Measurements from ENCODE around the gene FBXO44.

FBXO44 gene

DNA sequence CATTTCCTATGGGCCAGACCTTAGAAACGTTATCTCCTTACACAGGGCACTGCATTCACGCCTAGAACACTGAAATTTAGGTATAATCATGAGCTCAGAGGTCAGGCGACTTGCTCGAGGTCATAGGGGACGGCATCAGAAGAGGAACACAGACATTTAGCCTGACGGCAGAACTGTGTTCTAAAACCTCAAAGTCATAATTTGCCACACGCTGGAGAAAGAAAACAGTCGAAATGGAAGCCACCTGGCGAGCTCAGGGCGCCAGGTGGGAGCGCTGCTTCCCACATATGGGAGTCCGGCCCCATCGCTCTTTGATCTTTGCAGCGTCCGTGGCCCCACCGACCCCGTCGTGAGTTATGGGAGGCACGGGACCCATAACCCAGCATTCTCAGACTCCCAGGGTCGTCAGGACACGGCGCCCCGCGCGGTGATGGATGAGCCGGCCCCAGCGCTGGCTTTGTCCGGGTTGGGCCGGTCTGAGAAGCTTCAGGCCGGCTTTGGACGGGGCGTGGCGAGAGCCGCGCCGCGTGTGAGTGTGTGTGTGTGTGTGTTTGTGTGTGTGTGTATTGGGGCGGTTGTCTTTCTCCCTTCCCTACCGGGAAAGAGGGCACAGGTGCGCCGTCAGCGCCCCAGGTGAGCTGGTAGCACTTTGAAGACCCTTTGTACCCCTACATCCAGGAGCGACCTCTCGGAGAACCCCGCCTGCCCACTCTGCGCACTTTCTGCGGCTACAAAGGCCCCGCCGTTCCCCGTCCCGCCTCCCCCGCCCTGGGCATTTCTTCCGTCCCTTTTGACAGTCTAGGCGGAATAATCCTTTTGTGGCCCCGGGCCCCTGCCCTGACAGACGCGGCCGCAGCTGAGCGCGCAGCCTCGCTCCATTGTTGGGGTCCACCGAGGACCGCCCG is 36.0 kb downstream of the FBXO44 start:
- no peak for DNase-seq (ENCODE audit: low read depth, low spot score)

DNA sequence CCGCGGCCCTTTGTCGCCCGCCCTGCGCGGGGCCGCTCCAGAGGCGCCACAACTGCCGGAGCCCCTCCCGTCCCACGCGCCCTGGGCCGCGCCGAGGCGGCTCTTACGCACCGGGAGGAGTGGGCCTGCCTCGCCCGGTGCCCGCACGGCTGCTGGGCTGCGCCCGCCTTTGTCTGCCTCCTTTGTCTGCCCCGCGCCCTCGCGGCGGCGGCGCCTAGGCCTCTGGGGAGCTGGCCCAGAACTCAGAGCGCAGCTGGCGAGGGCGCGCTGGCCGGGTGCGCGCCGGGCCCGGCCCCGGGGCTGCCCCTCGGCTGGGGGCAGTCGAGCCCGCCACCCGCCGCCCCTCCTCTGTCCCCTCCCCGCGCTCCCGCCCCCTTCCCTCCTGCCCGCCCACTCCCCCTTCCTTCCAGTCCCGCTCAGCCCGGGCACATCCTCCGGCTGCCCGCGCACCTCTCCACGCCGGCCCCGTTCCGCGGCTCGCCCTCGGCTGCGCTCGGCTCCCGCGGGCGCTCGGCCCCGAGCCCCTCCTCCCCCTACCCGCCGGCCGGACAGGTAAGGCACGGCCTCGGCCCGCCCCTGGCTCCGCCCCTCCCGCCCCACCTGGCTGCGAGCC is 36.7 kb downstream of the FBXO44 start, which contains the start of gene DRAXIN:
Gene DRAXIN (plus strand): TSS at position 409 of the 613 bp plus-strand sequence. CDS start 14,549 bp downstream, outside the sequence.
- DNase-seq (ENCODE audit: low read depth, low spot score) = no peak

DNA sequence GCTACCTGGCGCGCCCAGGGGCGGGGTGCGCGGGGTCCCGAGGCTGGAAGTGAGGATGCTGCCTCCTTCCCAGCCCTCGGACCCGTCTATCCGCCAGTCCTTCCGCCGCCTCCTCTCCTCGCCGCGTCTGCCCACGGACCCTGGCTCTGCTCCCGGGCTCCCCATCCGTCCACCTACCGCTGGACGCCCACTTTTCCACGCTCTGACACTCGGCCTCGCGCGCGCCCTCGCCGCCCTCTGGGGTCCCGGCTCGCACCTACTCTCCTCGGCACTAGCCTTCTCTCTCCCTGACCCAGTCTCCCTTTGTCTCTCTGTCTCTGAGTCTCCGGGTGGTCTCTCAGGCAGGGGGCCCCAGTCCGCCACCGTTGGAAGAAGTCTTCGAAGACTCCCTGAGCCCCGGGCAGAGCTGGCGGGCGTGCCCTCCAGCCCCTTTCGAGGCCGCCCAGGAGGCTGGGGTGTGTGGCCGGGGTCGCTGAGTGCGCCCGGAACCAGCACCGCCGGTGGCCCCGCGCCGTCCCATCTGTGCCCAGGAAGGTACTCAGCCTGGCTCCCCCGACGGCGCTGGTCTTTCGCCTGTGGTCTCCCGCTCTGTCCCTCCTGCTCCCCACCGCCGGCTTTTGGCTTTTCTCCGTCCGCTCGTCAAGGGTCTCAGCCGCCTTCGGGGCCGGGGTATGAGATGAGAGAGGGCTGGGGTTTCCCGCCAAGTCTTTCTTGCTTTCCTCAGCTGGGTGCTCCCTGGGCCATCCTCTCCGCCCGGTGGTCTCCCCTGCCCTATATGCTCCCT is 37.4 kb downstream of the FBXO44 start:
- no peak for DNase-seq (ENCODE audit: low read depth, low spot score)

DNA sequence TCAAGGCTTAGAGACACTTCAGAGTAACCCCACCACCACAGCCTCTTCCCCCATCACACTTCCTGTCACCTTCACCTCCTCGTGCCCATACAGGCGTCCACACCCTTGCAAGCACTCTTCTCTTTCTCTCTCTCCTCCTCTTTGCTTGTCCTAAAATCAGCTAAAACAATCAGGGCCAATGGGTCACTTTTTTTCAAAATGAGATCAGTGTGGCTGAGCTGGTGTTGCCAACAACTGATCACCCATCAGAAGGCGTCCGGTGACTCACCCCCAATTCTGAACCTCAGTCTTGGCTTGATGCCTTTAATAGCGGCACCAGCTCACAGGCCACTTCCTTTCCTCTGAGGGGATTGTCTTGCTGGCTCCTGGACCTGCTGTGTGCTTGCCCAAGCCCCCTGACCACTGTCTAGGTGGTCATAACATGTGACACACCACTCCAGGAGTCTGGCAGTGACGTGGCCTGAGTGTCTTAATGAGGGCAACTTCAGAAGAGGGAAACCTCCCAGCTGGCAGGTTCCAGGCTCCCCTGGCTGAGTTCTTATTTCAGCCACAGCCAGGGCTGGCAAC is 38.4 kb downstream of the FBXO44 start:
- DNase-seq (ENCODE audit: low read depth, low spot score) = no peak

DNA sequence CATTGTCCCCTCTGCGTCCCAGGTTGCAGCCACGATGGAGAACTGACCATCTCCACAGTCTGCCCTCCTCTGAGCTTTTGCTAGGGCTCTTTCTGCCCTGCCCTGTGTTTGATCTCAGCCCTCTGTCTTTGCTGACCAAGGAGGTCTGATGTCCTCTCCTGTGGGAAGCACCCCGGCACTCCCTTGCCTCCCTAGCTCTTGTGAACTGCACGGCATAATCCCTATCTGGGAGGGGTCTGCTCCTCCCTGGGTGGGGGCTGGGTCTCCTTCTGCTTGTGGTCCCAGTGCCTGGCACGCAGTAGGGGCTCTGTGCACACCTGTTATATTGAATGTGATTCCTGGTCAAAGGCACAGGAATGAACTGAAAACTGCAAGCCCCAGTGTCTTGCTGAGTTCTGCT is 39.2 kb downstream of the FBXO44 start:
- DNase-seq (ENCODE audit: low read depth, low spot score) = no peak

DNA sequence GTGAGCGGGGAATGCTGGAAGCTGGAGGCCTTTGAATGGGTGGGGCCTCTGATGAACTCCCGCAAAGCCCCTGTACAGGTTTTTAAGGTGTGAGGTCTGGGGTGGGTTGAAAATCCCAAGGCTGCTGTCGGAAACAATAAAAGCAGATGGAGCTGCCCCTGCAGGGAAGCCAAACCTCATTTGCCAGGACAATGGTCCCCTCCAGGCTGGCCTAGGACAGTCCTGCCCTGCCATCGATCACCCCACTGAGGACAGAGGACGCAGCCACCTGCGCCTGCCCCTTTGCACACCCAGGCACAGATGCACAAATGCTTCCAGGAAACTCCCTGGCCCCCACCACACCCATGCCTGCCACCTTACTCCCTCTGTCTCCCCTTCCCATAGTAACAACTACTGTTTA is 41.2 kb downstream of the FBXO44 start:
- DNase-seq (ENCODE audit: low read depth, low spot score) = no peak

DNA sequence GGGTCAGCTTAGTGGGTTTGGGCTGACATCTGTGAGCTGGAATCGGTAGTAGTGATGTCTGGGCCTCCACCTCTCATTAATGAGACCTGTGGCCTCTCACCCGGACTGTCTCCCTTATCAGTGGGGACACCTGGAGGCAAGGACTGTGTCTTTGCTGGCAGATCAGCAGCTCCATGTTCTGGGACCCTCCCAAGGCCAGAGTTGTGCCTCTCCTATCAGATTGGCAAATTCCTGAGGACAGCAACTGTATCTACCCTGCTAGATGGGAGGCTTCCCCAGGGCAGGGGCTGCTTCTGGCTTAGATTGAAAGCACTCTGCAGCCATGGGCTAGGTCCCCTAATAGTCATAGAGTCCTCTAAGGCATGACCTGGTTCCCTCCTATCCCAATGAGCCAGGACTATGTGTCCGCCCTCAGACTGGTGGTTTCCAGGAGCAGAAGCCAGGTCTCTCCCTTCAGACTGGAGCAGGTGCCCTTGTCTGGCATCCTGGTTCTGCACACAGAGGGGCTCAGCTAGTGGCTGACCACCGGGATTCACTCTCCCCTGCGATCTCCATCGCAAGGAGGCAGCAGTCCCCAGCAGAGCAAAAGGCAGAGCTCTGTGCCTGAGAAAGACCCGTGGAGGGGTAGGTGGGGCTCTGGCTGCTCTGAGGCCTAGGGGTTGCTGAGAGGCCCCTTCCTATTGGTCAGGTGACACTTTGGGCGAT is 42.7 kb downstream of the FBXO44 start:
- DNase-seq (ENCODE audit: low read depth, low spot score) = no peak

DNA sequence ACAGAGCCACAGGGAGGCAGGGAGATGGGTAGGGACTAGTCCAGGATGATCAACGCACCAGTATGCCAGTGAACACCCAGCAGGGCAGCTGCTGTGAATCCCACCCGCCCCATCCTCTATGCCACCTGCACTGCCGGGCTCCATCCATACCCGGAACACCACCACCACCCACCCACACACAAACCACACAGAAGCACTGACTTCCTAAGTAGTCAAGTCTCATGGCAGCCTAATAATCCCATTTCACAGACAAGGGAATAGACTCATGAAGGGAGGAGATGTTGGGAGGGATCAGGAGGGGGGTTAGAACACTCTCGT is 43.2 kb downstream of the FBXO44 start:
- DNase-seq (ENCODE audit: low read depth, low spot score) = no peak

DNA sequence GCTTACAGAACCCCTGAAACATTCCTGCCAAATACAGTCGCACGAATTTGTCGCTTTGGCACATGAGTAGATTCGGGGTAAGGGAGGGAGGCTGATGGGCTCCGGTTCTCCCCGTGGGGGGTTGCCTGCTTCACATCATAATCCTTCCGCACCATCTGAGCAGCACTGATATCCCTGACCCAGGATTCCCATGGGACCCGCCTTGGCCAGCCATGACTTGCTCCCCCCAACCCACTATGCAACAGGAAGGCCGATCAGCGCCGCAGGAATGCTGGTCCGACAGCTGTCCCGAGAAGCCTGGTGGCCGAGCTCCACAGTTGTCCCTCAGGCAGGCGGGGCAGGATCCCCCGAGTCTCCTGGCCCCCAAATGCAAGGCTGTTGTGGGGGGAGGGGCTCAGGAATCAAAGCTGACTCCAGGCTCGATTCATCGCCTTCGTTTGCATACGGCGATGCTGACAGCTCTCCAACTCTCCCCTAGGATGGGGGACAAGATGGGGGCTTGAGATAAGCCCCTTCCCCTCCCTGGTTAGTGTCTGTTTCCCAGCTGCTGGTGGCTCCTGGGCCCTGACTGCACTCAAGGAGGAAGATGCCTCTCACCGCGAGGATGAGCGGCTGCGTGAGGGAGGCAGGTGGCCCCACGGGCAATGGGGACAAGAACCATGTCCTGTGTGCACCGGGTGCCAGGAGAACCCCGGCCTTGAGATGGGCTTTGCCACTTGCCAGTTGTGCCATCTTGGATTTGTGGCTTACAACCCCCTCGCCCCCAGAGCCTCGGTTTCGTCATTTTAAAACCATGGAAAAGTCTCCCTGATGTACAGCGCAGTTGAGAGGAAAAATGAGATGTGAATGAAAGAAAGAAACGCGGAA is 46.2 kb downstream of the FBXO44 start:
- DNase-seq (ENCODE audit: low read depth, low spot score) = no peak

DNA sequence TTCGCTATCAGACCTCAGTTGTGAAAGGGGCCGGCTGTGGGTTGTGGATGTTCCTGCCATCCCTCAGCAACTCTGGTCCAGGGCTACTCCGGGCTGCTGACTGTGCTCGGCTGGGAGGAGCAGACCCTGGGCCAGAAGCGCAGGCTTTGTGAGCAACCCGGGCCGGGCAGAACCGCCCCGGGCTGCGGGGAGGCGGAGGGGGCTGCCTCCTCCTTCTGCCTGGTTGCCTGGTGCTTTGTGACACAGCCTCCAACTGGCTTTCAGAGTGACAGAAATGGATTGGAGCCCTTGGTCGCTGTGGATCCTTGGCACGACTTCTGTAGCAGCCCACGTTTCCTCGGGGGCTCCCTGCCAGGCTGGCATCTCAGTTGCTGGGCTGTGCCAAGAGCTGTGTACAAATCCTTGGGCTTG is 46.9 kb downstream of the FBXO44 start:
- DNase-seq (ENCODE audit: low read depth, low spot score) = no peak

DNA sequence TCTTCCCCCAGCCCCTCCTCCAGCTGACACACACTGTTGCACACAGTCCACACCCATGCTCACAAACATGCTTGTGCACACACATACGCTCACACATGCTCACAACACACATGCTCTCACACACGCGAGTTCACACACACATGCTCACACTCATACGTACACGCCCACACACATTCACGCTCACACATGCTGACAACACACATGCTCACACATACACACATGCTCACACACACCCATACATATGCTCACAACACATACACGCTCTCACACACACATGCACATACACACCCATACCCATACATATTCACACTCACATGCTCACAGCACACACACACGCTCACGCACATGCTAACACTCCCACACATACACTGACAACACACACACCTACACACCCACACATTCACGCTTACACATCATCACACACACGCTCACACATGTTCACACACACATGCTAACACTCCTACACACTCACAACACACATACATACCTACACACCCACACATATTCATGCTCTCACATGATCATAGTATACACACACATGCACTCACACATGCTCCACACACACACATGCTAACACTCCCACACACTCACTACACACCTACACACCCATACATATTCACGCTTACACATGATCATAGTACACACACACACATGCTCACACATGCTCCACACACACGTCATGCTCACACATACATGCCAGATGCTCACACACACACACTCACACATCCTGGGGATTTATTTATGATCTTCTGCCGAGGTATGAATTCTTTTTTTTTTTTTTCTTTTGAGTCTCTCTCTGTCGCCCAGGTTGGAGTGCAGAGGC is 47.5 kb downstream of the FBXO44 start:
- no peak for DNase-seq (ENCODE audit: low read depth, low spot score)

DNA sequence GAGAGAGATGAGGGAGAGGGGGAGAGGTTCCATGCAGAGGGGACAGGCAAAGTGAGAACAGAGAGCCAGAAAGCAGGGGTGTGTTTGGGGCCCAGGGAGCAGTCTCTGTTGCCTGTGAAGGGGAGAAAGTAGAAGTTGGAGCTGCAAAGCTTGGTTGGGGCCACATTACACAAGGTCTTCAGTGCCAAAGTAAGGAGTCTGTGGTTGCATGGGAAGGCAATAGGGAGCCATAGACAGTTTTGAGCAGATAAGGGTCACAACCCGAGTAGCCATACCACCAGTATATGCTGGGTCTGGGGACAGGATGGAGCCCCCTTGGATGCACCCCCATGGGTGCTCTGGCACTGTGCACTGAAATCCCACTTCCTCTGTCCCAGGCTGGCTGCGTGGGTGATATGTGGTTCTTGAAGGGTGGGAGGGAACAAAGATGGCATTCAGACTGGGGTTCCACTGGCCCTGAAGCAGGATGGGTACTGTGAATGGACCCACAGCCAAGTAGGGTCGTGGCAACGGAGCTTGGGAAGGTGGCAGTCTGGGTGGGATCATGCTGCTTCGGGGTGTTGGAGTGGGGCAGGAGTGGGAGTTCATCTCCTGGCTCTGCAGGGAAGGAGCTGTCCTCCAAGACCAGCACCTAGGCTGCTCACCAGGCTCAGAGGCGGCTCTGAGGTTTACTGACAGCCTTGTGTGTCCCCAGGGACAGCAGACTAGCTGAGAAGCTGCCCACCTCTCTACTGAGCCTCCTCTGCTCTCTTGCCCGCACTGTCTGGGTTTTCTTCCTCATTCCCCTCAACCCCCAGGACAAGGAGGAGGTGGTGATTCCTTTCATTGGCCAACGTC is 48.9 kb downstream of the FBXO44 start:
- no peak for DNase-seq (ENCODE audit: low read depth, low spot score)

DNA sequence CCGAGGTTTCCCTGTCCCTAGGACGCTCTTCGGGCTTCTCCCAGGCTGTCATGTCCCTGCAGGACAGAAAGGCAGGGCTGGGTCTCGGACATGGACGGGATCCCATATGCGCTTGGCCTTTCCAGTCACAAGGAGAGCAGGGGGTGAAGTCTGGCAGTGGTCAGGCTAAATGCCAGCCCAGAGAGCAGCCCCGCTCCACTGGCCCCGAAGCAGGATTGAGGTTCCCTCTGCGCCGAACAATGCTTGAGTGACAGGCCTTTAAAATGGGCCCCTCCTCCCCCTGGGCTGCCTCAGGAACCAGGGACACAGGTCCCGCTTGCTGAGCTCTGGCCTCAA is 49.5 kb downstream of the FBXO44 start:
- DNase-seq (ENCODE audit: low read depth, low spot score) = no peak

DNA sequence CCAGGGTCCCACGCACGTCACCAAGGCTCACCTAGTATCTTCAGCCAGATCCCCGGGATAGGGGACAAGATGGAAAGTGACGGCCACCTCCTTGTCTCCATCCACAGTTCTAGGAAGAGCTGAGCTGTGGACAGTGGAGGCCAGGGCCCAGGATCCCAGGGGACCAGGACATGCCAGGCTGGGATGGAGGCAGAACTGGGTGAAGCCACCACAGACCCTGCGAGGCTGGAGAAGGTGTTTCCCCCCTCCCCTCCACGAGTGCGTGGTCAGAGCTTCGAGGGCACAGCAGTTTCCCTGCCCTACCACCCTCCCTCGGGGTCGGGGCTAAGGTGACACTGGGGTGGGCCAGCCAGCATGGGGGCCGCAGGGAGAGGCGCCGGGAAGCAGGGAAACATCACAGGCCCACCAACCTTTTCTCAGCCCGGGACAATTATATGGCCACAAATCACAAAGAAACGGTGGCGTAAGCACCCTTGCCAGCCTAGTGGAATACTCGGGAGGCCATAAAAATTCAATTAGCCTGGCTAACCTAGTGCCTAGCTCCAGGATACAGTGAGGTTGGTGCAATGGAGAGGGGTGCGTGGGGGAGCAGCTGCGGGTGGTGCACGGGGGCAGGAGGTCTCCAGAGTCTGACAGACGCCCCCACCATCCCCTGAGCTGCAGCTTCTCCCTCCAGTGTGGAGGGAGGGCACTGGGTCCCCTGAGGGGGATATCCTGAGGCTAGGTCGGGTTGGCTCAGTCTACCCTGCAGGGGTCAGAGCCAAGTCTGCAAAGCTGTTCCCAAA is 50.2 kb downstream of the FBXO44 start:
- DNase-seq (ENCODE audit: low read depth, low spot score) = no peak

DNA sequence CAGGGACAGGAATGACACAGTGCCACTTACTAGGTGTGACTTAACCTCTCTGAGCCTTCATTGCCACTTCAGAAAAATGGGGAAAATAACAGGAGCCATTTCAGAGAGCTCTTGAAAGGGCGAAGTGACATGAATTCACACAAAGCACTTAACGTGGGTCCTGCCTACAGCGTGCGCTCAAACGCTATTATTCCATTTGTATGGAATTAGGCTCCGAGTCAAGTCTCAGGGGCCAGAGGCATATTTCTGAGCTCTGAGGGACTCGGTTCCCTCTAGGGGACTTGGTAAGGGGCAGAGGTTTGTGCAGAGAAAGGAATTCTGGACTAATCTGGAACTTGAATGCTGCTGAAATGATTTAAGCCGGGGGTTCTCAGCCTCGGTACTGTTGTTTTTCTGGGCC is 50.9 kb downstream of the FBXO44 start:
- DNase-seq (ENCODE audit: low read depth, low spot score) = no peak

DNA sequence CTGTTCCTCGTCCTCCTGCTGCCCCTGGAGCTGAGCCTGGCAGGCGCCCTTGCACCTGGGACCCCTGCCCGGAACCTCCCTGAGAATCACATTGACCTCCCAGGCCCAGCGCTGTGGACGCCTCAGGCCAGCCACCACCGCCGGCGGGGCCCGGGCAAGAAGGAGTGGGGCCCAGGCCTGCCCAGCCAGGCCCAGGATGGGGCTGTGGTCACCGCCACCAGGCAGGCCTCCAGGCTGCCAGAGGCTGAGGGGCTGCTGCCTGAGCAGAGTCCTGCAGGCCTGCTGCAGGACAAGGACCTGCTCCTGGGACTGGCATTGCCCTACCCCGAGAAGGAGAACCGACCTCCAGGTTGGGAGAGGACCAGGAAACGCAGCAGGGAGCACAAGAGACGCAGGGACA is 51.6 kb downstream of the FBXO44 start:
- no peak for DNase-seq (ENCODE audit: low read depth, low spot score)

DNA sequence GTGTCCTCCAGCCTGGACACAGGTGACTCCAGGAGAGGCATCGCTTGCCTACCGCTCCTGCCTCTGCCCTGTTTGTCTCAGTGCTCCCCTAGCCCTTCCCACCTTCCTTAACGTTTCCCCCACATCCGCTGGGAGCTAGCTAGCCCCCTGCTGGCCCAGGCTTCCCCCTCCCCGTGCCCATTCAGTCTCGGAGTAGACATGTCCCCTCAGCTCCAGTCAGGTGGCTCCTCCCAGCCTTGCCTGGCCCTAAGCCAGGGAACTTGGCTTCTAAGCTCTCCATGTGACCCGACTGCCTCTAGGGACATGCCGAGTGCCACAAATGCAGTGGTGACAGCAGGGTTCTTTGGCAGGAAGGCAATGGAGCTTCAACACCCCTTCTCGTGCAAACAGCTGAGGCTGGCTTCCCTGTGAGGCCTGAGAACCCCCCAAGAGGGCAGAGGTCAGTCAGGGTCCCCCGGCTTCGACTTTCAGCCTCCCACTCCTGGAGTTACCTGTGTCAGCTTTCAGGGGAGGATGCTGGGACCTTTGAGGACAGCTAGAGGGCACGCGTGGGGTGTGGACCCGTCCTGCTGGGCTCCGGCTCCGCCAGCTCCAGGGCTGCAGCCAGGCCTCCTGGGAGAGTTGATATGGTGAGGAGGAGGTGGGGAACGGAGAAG is 53.1 kb downstream of the FBXO44 start:
- DNase-seq (ENCODE audit: low read depth, low spot score) = no peak

All from activated CD4-positive, CD25-positive, alpha-beta regulatory T cell treated with anti-CD3 and anti-CD28 coated beads, Interleukin-2, amount 50 U/mL, for 16 hours (primary cell).